NCI-H146 (cell line): ENCODE data around the gene STARD9.
"Not testable (repeated sequence)": the region's sequence is repeated elsewhere in the genome, so short reads cannot be mapped to it uniquely, and the experiment has no call there.

ENCODE experiments used
- DNase-seq: peaks from one replicate; lab custom pipeline; 2025; lab: John Stamatoyannopoulos, UW

Gene STARD9

GRCh38 chr15:42627485-42627884 lies 52.1 kb downstream of the STARD9 start:
- DNase-seq = no peak

- DNase-seq = no peak
Observed at GRCh38 chr15:42628761-42629160, 53.4 kb downstream of the STARD9 start.

GRCh38 chr15:42632105-42632675 lies 56.8 kb downstream of the STARD9 start:
- no peak for DNase-seq

- DNase-seq = no peak
Observed at GRCh38 chr15:42640109-42640508, 64.7 kb downstream of the STARD9 start.

- DNase-seq = peak; percentile 42
Observed at GRCh38 chr15:42650208-42651066, 75.0 kb downstream of the STARD9 start.

- DNase-seq = no peak
Observed at GRCh38 chr15:42665827-42666226, 90.4 kb downstream of the STARD9 start.

- DNase-seq = no peak
Observed at GRCh38 chr15:42667855-42668254, 92.4 kb downstream of the STARD9 start.

- no peak for DNase-seq
Observed at GRCh38 chr15:42670451-42670850, 95.0 kb downstream of the STARD9 start.

GRCh38 chr15:42672444-42672843 lies 97.0 kb downstream of the STARD9 start:
- DNase-seq = no peak

- DNase-seq = no peak
Observed at GRCh38 chr15:42674472-42674871, 99.1 kb downstream of the STARD9 start.

GRCh38 chr15:42675021-42675420 lies 99.6 kb downstream of the STARD9 start:
- no peak for DNase-seq

- DNase-seq = no peak
Observed at GRCh38 chr15:42679285-42680141, 104.1 kb downstream of the STARD9 start.

- not testable (repeated sequence) for DNase-seq
Observed at GRCh38 chr15:42680142-42680482, 104.7 kb downstream of the STARD9 start.

GRCh38 chr15:42681119-42681518 lies 105.7 kb downstream of the STARD9 start:
- no peak for DNase-seq

- DNase-seq = no peak
Observed at GRCh38 chr15:42686281-42686680, 110.9 kb downstream of the STARD9 start.

GRCh38 chr15:42687740-42688139 lies 112.3 kb downstream of the STARD9 start:
- DNase-seq = no peak

- no peak for DNase-seq
Observed at GRCh38 chr15:42688301-42688700, 112.9 kb downstream of the STARD9 start.

- no peak for DNase-seq
Observed at GRCh38 chr15:42691308-42691707, 115.9 kb downstream of the STARD9 start.

- DNase-seq = no peak
Observed at GRCh38 chr15:42691770-42692169, 116.4 kb downstream of the STARD9 start.

GRCh38 chr15:42692536-42692935 lies 117.1 kb downstream of the STARD9 start:
- DNase-seq = no peak

GRCh38 chr15:42692997-42693396 lies 117.6 kb downstream of the STARD9 start:
- DNase-seq = no peak

- DNase-seq = no peak
Observed at GRCh38 chr15:42693496-42693895, 118.1 kb downstream of the STARD9 start.

- no peak for DNase-seq
Observed at GRCh38 chr15:42693942-42694341, 118.5 kb downstream of the STARD9 start.
